NCI-H2029 treated with DMSO at 0.1 percent for 48 hours (cell line): ENCODE results near the gene ZG16B.

Experiments used
- DNase-seq: peaks from one replicate; lab custom pipeline; 2025; lab: John Stamatoyannopoulos, UW

ZG16B gene

DNA sequence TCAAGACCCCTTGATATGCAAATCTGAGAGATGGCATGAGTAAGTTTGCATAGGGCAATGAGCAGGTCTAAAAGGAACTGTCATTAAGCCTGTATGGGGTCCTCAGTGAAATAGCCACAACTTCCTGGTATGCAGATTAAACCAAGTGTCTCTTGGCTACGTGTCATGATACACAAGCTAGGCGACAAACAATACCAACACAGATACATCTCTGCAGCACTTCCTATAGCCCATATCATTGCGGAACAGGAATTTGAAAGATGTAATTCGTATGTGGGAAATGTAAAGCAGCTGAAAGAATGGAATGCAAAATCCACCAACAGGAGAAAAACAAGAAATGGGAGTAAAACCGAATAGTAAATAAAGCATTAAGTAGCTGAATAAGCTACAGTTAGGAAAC, 15.0 kb downstream of the ZG16B start:
- DNase-seq = no peak

GRCh38 chr16:2846511-2847310, 16.6 kb downstream of the ZG16B start:
- DNase-seq = no peak

- no peak for DNase-seq
These were observed 19.0 kb downstream of the ZG16B start for GRCh38 chr16:2848933-2849725.

DNA sequence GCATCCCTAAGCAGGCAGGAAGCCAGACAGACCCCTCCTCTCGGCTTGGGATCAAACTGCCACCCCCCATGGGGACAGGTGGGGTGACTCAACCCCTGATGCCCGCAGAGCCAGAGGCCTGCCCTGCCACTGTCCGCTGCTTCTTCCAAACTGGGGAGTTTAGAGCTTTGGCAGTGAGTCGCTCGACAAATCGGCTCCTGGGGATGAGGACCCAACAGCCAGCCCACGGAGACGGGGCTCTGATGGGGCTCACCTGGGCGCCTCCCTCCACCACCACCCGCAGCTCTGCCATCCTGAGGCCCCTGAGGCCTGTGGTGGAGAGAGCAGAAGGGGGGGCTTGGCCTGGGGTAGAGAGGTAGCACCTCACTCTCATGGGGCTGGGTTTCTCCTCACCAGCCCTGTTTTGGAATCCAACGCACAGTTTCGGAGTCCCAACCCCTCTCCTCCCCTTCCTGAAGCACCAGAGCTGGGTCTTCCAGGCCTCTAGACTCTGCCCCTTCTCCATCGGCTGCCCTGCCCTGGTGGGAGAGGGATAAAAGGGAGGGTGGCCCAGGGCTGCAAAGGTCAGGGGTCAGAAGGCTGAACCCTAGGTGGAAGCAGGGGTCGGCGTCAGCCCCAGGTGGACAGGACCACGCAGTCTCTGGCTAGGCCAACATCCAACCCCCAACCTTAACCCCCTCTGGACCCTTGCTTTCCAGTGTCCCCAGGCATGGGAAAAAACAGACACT, 22.1 kb downstream of the ZG16B start:
- no peak for DNase-seq

DNA sequence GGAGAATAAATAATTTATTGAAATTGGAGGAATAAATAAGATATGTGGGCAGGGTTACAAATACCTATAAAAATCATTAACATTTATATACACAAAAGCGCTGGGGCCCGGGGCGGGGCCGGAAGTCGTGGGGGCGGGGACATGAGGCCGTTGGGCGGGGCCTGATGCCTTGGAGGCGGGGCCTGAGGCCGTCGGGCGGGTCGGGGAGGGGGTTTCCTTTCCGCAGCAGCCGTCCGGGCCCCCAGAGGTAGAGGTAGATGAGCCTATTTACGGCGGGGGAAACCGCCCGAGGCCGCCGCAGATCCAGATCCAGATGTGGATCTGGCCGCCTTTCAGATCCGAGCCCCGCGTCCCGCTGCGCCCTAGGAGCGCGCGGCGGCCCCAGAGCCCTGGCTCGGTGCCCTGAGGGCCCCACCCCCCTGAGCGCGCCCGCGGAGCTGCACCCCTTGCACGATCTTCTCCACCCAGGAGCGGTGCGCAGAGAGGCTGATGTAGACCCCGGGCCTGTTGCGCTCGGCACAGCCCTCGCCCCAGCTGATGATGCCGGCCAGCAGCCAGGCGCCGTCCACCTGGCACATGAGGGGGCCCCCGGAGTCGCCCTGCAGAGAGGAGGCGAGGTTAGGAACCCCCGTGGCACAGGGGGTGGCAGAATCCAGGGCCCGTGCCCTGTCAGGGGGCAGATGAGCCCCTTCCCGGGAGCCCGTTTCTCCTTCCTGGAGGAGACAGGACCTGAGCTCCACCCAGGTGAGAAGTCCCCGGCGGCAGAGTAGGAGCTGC, 22.8 kb downstream of the ZG16B start:
- no peak for DNase-seq

DNA sequence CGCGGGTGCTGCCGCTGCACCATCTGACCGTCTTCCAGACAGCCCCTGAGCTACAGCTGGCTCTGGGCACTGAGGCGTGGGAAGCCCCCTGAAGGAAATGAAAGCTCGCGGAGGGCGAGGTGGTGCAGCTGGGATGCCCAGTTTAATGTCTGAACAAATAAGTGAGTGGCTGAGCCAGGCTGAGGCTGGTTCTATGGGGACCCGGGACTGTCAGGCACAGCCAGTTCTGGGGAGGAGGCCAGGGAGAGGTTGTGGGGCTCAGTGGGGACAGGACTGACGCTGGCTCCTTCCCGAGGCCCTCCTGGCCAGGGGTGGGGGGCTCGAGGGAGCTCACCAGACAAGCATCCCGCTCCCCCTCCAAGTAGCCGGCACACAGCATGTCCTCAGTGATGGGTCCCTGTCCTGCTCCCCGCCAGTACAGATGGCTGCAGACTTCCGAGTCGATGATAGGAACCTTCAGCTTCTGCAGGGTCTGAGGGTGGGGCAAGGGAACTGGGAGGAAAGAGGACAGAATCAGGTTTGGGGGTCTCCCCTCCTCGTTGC, 23.5 kb downstream of the ZG16B start:
- DNase-seq = no peak

- no peak for DNase-seq
These were observed 24.7 kb downstream of the ZG16B start for GRCh38 chr16:2854700-2855309.

DNA sequence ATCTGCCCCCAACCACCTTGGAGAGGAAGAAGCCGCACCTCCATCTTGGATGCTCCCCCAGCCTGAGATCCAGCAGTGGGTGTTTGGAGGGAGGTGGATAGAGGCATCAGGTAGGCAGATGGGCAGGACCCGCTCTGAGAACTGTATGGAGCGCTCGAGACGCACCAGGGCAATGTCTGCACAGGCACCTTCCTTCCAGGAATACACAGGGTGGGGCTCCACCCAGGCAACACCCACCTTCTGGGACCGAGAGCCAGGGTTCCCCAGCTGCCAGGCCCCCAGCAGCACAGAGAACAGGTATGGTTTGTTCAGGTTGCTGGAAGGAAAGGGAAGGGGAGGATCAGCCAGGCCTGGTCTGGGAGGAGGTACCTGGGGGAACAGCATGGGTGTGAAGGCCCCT, 25.4 kb downstream of the ZG16B start:
- DNase-seq = no peak

GRCh38 chr16:2856061-2856670, 26.1 kb downstream of the ZG16B start:
- DNase-seq = no peak

- no peak for DNase-seq
These were observed 26.8 kb downstream of the ZG16B start for GRCh38 chr16:2856686-2857450.

DNA sequence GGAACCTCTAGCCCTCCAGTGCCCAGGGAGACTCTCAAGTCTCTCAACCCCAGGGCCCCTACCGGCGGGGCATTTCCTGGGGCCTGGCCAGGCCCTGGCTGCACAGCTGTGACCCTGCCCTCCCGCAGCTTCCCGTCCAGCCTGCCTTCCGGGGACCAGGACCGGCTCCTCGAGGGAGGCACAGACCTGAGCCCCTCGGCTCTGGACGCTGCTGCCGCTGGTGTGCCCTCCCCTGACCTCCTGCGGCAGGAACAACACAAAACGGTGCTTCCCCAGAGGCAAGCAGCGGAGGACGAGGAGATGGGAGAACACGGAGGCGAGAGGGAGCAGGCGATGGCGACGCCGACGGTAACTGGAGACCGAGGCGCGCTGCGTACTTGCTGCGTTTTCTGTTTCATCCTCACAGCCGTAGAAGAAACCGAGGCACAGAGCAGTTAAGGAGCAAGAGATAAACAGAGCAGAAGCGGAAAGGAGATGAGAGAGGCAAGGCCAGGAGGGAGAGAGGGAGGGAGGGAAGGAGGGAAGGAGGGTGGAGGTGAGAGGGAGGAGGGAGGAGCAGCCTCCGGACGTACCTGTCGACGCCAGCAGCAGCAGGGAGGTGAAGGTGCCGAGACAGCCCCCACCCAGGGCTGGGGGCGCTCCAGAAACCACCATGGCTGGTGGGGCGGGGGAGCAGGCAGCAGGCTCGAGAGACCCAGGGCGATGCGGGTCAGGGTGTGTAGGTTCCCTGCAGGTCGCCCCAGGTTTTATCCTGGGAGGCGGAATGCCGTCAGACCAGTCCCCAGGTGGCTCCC, 27.5 kb downstream of the ZG16B start, which contains the start of gene PRSS22:
Gene PRSS22 (minus strand): TSS at position 720 of the 794 bp plus-strand sequence. CDS start 66 bp downstream, at position 654.
- no peak for DNase-seq

GRCh38 chr16:2858245-2859025, 28.3 kb downstream of the ZG16B start:
- DNase-seq = peak; percentile 22

GRCh38 chr16:2859686-2860265, 29.7 kb downstream of the ZG16B start:
- no peak for DNase-seq

DNA sequence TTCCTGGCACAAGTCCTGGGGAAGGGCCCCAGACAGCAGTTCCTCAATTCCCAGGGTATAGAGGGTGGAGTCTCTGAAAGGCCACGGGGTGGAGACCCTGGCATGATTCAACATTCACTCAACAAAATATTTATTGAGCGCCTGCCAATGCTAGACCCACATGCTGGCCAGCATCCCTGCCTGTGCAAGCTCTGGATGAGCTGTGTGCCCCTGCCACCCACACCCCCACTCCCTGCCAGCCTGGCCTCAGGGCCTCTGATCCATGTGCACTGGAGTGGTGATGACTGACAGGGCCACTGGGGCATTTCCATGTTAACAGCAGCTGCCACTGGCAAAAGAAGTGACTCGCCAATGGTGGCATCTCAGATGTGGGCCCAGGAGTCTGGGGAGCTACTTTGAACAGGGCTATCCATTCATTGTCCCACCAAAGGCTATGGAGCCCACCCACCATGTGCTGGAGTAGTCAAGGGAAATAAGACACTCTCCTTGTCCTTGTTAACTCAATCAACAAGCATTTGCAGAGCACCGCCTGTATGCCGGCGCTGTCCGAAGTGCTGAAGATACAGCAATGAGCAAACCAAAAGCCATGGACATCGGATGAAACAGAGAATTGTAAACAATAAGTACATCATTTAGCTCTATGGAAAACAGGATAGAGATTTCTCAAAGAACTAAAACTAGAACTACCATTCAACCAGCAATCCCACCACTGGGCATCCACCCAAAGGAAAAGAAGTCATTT, 30.9 kb downstream of the ZG16B start:
- no peak for DNase-seq

GRCh38 chr16:2865651-2866050, 35.5 kb downstream of the ZG16B start:
- no peak for DNase-seq

- no peak for DNase-seq
These were observed 36.3 kb downstream of the ZG16B start for GRCh38 chr16:2866431-2866830.

- no peak for DNase-seq
These were observed 37.5 kb downstream of the ZG16B start for GRCh38 chr16:2867661-2867986.
